ENCODE measurements around the gene TMEM183A.

- no peak for TF ChIP-seq CTCF (IDR thresholded peaks at IDR 0.05)
- TF ChIP-seq EZH2 (IDR thresholded peaks at IDR 0.05; ENCODE audit: borderline replicate concordance, insufficient read depth, low read depth, low read length, poor library complexity, severe bottlenecking): no peak
Measured at GRCh38 chr1:203006948-203007871, at the start of gene TMEM183A.
